GM21529 (cell line): ENCODE measurements around the gene SAXO1.
"Not testable (repeated sequence)": the region's sequence is repeated elsewhere in the genome, so short reads cannot be mapped to it uniquely, and the experiment has no call there.

Experiments
- ATAC-seq: cut with Tn5 transposase; IDR thresholded peaks from one replicate; pipeline ENCODE4 v1.9.1; 2021; ENCODE audit not compliant: unreplicated experiment

Gene SAXO1

GRCh38 chr9:19033015-19033414 is at the start of gene SAXO1:
SAXO1 (minus strand) TSS chr9:19033209; CDS start chr9:19032908, 301 bp downstream.
- no peak for ATAC-seq

- ATAC-seq = no peak
Observed at GRCh38 chr9:19074836-19075235, 41.8 kb upstream of the SAXO1 start.

DNA sequence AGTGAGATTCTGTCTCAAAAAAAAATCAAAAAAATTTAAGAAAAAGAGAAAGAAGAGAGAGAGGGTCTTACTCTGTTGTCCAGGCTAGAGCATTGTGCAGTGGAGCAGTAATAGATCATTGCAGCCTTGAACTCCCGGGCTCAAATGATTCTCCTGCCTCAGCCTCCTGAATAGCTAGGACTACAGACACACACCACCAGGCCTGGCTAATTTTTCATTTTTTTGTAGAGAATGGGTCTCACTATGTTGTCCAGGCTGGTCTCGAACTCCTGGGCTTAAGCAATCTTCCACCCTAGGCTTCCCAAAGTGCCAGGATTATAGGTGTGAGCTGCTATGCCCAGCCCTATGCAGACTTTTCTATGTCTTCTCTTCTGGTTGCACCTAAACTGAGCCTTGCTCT is 41.2 kb upstream of the SAXO1 start:
- no peak for ATAC-seq

DNA sequence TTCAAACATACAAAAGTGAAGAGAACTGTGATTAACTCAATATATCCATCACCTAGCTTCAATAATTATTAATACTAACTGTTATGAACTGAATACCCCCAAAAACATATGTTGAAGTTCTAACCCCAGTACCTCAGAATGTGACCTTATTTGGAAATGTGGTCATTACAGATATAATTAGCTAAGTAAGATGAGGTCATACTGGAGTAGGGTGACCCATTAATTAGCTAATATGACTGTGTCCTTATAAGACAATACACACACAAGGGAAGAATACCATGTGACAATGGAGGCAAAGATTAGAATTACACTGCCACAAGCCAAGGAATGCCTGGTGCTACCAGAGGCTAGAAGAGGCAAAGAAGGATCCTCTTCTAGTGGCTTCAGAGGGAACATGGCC is 24.0 kb upstream of the SAXO1 start:
- no peak for ATAC-seq

DNA sequence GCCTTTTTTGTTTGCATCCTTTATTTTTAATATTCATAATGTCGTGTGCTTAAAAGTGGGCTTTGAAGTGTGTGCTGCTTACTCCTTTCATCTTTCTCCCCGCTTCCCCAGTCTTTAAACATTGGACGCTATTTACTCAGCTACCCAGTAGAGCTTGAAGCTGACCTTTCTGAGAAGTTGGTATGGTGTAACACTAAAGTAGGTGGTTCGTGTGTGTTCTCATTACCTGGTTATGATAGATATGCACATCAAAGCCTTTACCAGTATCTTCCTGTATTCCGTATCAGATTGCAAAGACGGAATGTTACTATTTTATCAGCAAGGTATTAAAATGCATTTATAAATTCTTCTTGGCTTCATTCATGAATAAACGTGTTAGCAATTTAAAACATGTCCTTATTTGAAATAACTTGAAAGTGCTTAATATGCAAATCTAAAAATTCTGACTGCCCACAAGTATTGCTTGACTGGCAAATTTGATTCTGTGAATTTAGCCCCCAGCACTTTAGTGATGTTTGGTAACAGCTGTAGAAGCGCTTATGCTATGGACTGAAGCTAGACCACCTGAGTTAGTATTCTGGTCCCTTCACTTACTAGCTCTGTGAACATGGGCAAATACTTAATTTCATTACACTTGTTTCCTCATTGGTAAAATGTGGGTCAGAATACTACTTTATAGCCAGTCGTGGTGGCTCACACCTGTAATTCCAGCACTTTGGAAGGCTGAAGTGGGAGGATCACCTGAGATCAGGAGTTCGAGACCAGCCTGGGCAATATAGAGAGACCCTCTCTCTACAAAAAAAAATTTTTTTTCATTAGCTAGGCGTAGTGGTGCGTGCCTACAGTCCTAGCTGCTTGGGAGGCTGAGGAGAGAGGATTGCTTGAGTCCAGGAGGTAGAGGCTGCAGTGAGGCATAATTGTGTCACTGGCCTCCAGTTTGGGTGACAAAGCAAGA is 17.9 kb upstream of the SAXO1 start:
- ATAC-seq = no peak

DNA sequence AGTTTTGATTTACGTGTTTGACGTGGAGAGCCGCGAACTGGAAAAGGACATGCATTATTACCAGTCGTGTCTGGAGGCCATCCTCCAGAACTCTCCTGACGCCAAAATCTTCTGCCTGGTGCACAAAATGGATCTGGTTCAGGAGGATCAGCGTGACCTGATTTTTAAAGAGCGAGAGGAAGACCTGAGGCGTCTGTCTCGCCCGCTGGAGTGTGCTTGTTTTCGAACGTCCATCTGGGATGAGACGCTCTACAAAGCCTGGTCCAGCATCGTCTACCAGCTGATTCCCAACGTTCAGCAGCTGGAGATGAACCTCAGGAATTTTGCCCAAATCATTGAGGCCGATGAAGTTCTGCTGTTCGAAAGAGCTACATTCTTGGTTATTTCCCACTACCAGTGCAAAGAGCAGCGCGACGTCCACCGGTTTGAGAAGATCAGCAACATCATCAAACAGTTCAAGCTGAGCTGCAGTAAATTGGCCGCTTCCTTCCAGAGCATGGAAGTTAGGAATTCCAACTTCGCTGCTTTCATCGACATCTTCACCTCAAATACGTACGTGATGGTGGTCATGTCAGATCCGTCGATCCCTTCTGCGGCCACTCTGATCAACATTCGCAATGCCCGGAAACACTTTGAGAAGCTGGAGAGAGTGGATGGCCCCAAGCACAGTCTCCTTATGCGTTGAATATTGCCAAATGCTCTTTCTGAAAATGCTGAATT is 17.1 kb upstream of the SAXO1 start:
- no peak for ATAC-seq

DNA sequence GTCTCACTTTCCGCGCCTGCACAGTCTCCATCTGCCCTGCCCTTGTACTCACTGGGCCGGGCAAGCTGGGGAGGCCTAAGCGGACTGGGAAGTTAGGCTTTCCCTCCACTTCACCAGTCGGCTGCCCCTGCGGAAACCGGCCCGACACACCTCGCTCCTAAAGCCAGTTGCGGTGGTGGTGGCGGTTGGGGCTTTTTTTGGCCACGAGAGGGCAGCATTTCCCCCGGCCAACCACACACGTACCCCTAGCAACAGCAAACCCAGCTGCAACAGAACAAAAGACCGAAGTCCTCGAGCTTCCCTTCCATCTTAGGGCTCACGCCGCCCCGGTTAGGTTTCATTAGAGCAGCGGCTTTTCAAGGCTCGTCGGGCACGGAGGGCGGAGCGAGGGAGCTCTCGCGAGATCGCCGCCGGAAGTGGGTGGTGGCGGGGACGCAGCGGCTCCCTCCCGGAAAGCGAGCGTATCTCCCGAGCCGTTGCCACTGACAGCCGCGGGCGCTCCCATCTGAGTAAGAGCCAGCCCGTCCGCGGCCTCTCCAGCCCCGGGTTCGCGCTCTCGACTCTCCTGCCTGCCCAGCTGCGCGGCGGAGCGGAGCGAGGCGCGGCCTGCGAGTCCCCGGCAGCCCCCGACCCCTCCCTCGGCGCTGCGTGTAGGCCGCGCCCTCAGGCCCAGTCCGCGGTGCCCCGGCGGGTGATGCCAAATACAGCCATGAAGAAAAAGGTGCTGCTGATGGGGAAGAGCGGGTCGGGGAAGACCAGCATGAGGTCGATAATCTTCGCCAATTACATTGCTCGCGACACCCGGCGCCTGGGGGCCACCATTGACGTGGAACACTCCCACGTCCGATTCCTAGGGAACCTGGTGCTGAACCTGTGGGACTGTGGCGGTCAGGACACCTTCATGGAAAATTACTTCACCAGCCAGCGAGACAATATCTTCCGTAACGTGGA is 16.2 kb upstream of the SAXO1 start, which contains the start of gene RRAGA:
Gene RRAGA (plus strand): TSS at position 462 of the 951 bp plus-strand sequence. CDS start 233 bp downstream, at position 695.
- ATAC-seq = peak; percentile 92

GRCh38 chr9:19036611-19037010 is 3.6 kb upstream of the SAXO1 start:
- ATAC-seq = no peak

DNA sequence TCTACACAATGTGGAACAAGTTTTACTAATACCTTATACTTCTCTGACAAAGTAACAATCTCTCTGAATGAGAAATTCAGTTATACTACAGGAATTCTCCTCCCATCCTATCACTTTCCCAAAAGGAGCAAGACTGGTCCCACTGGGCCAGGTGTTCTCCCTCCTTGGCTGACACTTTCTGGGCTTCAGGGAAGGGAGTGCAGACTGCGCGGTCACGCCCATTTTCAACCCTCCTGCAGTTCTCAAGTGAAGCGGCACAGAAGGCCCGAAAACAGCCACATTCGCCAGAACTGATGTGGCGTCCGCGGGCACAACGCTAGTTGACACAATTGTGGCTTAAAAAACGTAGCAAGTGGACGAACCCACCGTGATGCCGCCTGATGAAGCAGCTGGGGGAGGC is 603 bp downstream of the SAXO1 start:
- no peak for ATAC-seq

DNA sequence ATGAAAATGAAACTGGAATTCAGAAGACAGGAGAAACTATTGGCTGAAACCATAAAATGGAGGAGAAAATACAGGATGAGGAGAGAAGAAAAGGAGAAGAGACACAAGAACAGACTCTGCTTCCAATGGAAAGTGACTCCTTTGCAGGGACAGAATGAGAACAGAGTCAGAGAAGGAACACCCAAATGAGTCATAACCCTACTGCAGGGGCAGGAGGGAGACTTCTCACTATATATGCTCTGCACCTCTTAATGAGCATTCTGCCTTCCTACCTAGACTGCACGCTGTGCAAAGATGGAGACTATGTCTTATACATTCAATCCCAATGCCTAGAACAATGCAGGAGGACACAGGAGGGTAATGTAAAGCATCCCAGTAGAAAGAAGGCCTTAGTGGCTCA is 2.1 kb downstream of the SAXO1 start:
- peak; percentile 79 for ATAC-seq

- ATAC-seq = peak; percentile 63
Observed at GRCh38 chr9:19028835-19029451, 4.1 kb downstream of the SAXO1 start.

- no peak for ATAC-seq
Observed at GRCh38 chr9:19027825-19028224, 5.2 kb downstream of the SAXO1 start.

- ATAC-seq = no peak
Observed at GRCh38 chr9:19026375-19026774, 6.6 kb downstream of the SAXO1 start.

DNA sequence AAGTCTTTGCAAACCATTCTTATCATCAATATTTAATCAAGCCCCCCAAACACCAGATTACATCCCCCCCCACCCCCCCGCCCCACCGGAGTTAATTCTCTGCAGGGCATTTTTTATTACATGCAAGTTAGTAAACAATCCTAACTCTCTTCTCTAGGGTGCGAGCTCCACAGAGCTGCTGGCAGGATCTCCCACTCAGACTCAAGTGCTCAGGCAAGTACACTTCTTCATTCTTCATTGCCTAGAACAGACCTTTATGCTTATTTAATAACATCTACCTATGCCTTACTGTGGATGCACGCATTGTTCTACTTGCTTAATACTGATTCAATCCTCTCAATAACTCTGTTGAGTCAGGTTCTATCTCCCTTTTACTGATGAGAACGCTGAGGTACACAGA is 9.9 kb downstream of the SAXO1 start:
- ATAC-seq = no peak

GRCh38 chr9:19022206-19022605 is 10.8 kb downstream of the SAXO1 start:
- peak; percentile 61 for ATAC-seq

- ATAC-seq = not testable (repeated sequence)
Observed at GRCh38 chr9:19021649-19022048, 11.4 kb downstream of the SAXO1 start.

DNA sequence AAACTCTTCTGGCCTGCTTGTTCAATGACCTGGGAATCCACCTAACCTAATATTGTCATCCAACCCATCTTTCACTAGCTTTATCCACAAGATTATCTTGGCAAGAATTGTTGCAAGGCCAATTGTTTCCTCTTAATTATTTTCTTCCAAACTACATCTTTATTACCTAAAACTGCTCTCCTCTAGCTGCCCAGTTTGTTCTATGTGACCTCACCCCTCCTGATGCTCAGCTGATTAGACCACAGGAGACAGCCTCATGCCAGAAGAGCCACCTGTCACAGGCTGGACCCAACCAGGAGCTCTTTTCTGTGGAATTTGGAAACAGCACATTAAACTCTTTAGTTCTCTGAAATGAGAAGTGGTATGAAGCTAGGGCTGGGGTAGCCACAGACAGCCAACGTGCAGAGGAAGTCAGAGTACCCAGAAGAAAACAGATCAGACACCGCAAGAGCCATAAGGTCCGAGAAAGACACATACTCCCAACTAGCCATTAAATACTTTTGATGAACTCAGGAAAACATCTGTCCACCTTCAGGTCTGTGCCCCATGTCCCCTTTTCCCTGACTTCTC is 12.0 kb downstream of the SAXO1 start:
- no peak for ATAC-seq

DNA sequence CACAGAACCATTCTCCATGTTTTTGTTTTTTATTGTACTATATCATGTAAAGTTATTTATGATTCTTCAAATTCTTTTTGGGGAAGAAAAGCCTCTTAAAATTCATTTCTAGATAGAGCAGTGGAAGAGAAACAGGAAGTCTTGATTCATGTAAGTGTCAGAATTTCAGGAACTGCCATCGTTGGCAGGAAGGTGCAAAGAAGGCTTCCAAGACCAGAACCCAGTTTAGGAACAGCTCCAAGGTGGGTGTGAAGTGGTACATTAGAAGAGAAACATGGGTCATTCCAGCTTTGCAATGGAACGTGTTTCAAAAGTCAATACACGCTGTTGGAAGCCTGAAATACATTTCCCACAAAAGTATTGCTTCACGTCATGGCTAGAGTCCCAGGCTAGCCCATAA is 14.8 kb downstream of the SAXO1 start:
- no peak for ATAC-seq

DNA sequence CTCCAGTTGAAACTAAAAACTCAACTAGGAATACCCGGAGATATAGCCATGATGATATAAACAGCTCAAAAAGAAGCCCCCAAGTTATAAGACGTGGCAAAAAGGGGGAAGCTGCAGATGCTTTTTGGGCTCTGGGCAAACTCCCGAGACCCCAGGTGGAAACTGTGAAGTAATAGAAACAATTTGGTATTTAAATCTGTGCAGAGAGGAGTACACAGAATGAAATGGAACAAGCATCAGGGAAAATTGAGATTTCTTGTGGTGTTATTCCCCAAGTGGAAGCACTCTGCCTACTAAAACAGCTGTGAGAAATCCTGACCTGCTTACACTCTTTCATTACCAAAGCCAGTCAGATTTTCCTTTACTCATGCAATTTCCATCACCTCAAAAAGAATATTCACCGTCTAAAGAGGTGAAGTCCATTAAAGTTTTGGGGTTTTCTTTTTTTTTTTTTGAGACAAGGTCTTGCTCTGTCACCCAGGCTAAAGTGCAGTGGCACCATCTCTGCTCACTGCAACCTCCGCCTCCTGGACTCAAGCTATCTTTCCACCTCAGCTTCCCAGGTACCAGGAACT is 23.5 kb downstream of the SAXO1 start:
- ATAC-seq = no peak

GRCh38 chr9:19000133-19000532 is 32.9 kb downstream of the SAXO1 start:
- ATAC-seq = no peak
